Medulla oblongata (tissue), 1 donor: Measurements from ENCODE around the gene SLC4A8.
"Not testable (repeated sequence)": the region's sequence is repeated elsewhere in the genome, so short reads cannot be mapped to it uniquely, and the experiment has no call there.

ENCODE experiments used
- DNase-seq: peaks from one replicate; pipeline ENCODE4 v3.0.0-alpha.2; 2015; ENCODE audit errors: extremely low spot score

The SLC4A8 gene

DNA sequence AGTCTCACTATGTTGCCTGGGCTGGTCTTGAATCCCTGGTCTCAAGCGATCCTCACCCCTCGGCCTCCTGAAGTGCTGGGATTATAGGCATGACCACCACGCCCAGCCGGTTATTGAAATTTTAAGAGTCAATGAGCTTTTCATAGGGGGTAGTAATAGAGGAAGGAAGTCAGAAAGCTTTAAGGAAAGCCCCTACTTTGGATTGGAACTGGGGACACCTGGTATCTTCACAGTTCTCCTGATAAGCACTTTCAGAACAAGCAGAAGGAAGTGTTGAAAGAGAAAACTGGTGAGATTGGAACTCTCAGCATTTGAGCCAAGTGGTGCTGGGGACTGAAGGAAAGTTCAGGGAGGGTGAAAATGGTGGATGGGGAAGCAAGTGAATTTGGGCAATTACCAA lies 5.1 kb downstream of the SLC4A8 start:
- DNase-seq, result no peak

GRCh38 chr12:51430196-51430895 lies 5.7 kb downstream of the SLC4A8 start:
- DNase-seq, result no peak

GRCh38 chr12:51432921-51433320 lies 8.3 kb downstream of the SLC4A8 start:
- DNase-seq, result no peak

DNA sequence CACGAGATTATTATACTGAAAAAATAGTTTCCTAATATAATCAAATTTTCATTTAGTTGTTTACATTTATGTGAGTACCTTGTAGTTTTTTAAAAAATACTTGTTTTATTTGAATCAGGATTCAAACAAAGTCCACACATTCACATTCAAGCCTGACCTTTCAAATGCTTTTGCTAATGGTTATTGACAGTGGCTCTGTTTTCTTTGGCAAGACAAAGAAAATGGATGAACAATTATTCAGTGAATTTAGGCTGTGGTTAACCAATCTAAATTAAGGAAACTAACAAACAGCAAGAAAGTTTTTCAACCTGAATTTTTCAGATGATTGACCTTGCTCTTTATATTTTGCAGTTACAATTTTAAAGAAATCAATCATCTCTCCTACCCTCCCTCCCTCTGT lies 9.7 kb downstream of the SLC4A8 start:
- DNase-seq, result no peak

- DNase-seq, result no peak
Observed at GRCh38 chr12:51437431-51437830, 12.8 kb downstream of the SLC4A8 start.

DNA sequence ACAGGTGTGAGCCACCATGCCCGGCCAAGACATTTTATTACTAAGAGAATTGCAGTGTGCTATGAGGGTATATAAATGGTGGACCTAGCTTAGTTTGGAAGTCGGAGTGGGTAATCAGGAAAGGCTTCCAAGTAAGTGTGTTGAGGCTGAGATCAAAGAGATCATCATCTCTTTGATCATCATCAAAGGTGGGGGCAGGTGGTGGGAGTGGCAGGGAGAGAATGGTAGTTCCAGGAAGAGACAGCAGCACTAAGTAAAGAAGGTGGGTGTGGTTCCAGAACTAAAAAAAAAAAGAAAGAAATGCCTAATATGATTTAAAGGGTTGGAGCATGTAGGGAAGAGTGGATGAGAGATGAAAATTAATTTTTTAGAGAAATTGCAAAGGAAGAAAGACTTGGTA lies 14.7 kb downstream of the SLC4A8 start:
- DNase-seq, result no peak

DNA sequence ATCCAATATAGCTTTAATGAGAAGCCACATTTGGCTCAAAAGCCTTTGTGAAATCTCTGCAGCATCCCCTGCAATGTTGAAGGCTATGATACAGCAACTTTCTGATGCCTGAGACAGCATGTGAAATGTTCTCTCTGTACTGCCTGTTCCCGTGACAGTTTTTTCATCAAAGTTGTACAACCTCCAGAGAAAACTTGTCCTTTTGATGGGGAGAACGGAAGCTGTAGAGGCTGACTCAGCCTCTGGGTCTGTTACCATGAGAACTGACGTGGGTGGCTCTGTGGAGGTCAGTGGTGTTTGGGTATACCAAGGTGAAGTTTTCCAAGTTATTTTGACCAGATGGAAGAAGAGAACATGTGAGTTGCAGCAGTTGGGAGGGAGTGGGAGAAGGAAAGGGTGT lies 17.0 kb downstream of the SLC4A8 start:
- peak; percentile 21 for DNase-seq

DNA sequence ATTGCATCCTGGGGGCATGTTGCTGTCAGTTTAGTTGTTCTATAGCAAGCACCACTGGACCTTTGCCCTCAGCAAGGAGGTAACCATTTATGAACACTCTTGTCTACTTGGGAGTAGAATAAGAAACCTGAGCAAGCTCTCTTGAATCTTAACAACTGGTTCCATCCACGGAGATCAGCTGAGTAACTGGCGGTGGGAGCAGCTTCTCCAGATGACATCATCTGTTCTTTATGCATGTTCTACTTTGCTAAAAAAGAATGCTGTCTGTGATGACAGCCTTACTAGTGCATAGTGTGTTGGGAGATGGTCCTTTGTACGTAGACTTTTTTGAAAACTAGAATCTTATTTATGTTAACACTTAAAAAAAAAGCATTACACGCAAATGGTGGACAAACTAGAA lies 17.7 kb downstream of the SLC4A8 start:
- peak; percentile 18 for DNase-seq

- no peak for DNase-seq
Observed at GRCh38 chr12:51443573-51443972, 18.9 kb downstream of the SLC4A8 start.

DNA sequence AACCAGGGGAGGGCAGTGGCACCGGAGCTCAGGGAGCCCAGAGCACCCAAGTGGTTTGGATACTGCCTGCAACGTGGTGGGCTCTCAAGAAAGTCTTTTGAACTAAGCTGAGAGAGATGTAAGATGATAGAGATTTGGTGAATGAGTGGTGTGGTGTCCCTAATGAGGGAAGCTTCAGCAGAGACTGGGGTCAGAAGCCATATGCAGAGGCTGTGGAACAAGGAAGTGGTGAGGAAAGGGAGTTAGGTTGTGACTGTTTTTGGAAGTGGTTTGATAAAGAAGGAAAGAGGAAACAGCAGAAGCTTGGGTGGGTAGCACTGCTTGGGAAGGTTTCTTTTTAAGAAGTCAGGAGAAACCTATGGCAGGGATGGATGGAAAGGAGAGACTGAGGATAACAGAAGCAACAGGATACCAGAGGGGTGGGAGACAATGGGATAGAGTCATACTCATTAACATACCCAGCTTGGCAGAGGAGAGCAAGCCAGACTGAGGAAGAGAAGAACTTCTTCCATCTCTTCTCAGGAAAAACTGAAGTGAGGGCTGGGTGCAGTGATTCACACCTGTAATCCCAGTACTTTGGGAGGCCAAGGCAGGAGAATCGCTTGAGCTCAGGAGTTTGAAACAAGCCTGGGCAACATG lies 24.1 kb downstream of the SLC4A8 start:
- peak; percentile 21 for DNase-seq

GRCh38 chr12:51449580-51450246 lies 25.1 kb downstream of the SLC4A8 start:
- no peak for DNase-seq

- no peak for DNase-seq
Observed at GRCh38 chr12:51450333-51450732, 25.7 kb downstream of the SLC4A8 start.

- DNase-seq, result no peak
Observed at GRCh38 chr12:51450806-51451205, 26.2 kb downstream of the SLC4A8 start.

- not testable (repeated sequence) for DNase-seq
Observed at GRCh38 chr12:51454016-51454415, 29.4 kb downstream of the SLC4A8 start.

DNA sequence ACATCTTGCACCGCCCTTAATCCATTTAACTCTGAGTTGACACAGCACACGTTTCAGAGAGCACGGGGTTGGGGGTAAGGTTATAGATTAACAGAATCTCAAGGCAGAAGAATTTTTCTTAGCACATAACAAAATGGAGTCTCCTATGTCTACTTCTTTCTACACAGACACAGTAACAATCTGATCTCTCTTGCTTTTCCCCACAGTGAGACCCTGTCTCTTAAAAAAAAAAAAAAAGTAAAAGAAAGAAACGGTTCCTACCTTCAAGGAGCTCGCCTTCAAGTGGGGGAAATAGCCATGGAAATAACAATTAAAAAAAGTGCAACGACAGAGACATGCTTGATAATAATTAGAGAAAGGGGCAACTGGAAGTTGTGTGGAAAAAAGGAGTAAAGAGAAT lies 30.4 kb downstream of the SLC4A8 start:
- DNase-seq, result not testable (repeated sequence)

DNA sequence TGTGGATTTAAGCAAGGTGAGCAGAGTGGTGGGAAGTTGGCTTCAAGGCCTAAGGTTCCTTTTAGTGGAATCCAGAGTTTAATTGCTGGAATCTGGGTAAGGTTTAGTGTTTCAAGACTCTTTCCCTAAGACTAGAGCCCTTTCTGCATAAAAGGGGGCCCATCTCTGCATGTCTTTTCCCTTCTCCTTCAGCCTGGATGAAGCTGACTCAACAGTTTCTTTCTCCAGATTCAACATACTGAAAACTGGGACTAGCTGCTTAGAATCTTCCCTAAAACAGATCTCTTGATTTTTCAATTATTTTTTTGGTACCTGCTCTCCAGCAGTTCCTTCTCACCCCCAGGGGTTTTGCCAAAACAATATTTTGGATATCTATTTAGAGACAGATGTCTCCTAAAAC lies 34.0 kb downstream of the SLC4A8 start:
- DNase-seq, result no peak

GRCh38 chr12:51460519-51460918 lies 35.9 kb downstream of the SLC4A8 start:
- peak; percentile 19 for DNase-seq

DNA sequence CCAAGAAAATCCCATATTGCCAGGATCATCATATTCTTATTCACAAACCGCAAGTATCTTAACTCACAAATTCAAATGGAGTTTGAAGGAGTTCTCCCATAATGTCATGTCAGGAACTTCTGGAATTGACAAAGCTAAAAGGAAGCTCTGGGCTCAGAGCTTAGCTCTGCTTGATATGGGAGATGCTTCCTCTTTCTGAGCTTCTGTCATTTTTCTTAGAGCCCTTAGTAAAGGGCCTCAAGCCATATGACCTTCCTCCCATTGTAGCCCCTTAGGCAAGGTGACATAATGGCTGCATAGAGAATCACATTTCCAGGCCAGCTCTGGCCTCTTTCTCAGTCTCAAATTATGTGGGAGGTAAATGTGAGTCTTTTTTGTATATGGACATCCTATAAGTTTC lies 40.9 kb downstream of the SLC4A8 start:
- DNase-seq, result no peak

GRCh38 chr12:51470116-51470515 lies 45.5 kb downstream of the SLC4A8 start:
- DNase-seq, result no peak

GRCh38 chr12:51471111-51471864 lies 46.7 kb downstream of the SLC4A8 start:
- peak; percentile 11 for DNase-seq

DNA sequence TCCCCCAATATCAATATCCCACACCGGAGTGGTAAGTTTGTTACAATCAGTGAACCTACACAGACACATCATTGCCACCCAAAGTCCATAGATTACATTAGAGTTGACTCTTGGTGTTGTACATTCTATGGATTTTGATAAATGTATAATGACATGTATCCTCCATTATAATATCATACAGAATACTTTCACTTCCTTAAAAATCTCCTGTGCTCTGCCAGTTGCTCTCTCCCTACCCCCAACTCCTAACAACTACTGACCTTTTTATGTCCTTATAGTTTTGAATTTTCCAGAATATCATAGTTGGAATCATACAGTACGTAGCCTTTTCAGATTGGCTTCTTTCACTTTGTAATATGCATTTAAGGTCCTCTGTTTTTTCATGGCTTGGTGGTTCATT lies 48.4 kb downstream of the SLC4A8 start:
- no peak for DNase-seq

GRCh38 chr12:51473947-51474346 lies 49.3 kb downstream of the SLC4A8 start:
- no peak for DNase-seq
